Measurements from ENCODE around the gene SPATA1.
"Not testable (repeated sequence)": the region's sequence is repeated elsewhere in the genome, so short reads cannot be mapped to it uniquely, and the experiment has no call there.

SPATA1 gene

DNA sequence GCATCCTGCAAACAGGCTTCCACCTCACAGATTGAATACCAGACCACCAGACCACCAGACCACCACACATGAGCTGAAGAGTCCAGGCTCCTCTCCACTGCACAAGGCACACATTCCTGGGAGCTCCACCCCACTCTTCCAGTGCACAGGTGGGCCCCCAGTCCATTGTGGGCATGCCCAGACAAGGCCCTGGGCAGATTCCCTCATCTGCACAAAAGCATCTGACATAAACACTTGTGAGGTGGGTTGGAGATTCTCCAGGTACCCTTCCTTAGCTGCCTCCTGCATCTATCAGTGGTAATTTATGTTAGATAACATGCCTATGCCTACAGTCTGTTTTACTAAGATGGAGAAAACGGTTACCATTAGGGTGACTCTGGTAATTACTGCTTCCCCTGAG is 79.6 kb downstream of the SPATA1 start:
- H3K27ac Mint-ChIP-seq, result no peak overlapping the region
- no peaks in the 10 kb centered on the region for H3K9me3 Mint-ChIP-seq
- H3K4me1 Mint-ChIP-seq, result no peaks in the 10 kb centered on the region
- CTCF ChIA-PET, result interaction anchor here (1.6 kb wide), 1 partner anchor 11 kb away, joined by 6 read pairs; the partner anchor contains the start of gene CTBS
- no peak for DNase-seq
- no peak overlapping the region for H3K4me3 Mint-ChIP-seq
- no peaks in the 10 kb centered on the region for H3K27me3 Mint-ChIP-seq
- no peaks in the 10 kb centered on the region for H3K36me3 Mint-ChIP-seq

DNA sequence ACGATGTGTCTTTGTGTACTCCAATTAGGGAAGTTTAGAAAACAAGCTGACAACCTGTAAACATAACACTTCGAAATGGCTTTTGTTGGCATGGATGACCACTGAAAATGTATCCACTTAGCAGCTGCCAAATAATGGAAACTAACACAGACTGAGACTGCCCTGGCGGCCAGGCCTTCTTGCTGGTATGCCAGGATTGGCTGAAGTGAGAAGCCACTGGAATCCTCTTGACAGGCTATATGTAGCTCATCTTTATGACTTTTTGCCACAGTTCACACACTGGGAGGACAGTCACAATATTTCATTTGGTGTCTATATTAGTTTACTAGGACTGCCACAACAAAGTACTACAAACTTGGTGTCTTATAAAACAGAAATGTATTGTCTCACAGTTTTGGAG is 80.9 kb downstream of the SPATA1 start:
- Mint-ChIP-seq H3K27me3 (peaks cover 2% of the 10 kb centered on the region), H3K4me3 (no peak overlapping the region), H3K27ac (no peak overlapping the region)

DNA sequence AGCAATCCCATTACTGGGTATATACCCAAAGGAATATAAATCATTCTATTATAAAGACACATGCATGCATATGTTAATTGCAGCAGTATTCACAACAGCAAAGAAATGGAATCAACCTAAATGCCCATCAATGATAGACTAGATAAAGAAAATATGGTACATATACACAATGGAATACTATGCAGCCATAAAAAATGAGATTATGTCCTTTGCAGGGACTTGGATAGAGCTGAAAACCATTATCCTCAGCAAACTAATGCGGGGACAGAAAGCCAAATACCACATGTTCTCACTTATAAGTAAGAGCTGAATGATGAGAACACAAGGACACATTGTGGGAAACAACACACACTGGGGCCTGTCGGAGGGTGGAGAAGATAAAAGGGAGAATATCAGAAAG is 88.8 kb downstream of the SPATA1 start:
- DNase-seq, H3K27me3 Mint-ChIP-seq, H3K9me3 Mint-ChIP-seq, H3K4me1 Mint-ChIP-seq, H3K27ac Mint-ChIP-seq, H3K36me3 Mint-ChIP-seq, H3K4me3 Mint-ChIP-seq, CTCF ChIA-PET: not testable (repeated sequence)

More for the DNA sequence above, 80.9 kb downstream of the SPATA1 start:
- CTCF ChIA-PET, result no interaction called here
- H3K9me3 Mint-ChIP-seq, result no peaks in the 10 kb centered on the region
- no peak for DNase-seq
- H3K4me1 Mint-ChIP-seq, result no peaks in the 10 kb centered on the region
- no peaks in the 10 kb centered on the region for H3K36me3 Mint-ChIP-seq

DNA sequence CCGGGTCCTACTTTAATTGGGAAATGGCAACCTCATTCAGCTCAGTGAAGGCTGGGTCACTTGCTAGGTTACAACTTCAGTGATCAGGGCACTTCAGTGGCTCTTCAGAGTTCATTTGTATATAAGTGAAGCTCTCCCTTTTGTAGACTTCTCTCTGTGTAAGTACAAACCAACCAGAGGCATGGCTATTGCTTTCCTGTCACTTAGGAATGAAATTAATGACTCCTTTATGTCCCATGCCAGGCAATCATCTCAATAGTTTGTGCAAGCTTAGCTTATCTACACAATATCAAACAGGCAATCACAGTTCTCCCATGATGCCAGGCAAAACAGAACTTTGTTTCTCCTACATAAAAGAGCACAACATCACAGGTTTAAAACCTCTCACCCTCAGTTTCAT is 90.8 kb downstream of the SPATA1 start:
- CTCF ChIA-PET, result no interaction called here
- Mint-ChIP-seq H3K27ac (no peak overlapping the region), H3K27me3 (peaks cover 8% of the 10 kb centered on the region), H3K9me3 (no peaks in the 10 kb centered on the region), H3K36me3 (peaks cover 2% of the 10 kb centered on the region), H3K4me3 (no peak overlapping the region), H3K4me1 (peaks cover 7% of the 10 kb centered on the region)
- DNase-seq, result no peak

DNA sequence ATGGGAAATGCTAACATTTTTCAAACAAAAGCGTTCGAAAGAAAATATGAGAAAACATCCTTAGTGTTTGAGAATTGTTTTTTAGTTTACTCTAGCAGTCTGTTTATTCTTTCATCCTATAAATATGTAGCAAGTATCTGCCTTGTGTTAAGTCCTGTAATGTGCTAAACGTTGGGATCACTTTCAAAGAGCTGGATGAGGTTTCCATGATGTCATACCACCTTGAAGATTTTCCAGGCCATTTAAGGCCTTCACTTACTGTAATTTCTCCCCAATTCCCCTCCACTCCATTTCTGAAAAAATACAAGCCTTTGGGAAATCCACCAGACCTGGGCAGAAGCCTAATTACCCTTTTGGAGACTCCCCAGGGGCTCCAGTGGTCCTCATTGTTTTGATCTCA is 92.2 kb downstream of the SPATA1 start:
- H3K27ac Mint-ChIP-seq, result no peak overlapping the region
- DNase-seq, result no peak

DNA sequence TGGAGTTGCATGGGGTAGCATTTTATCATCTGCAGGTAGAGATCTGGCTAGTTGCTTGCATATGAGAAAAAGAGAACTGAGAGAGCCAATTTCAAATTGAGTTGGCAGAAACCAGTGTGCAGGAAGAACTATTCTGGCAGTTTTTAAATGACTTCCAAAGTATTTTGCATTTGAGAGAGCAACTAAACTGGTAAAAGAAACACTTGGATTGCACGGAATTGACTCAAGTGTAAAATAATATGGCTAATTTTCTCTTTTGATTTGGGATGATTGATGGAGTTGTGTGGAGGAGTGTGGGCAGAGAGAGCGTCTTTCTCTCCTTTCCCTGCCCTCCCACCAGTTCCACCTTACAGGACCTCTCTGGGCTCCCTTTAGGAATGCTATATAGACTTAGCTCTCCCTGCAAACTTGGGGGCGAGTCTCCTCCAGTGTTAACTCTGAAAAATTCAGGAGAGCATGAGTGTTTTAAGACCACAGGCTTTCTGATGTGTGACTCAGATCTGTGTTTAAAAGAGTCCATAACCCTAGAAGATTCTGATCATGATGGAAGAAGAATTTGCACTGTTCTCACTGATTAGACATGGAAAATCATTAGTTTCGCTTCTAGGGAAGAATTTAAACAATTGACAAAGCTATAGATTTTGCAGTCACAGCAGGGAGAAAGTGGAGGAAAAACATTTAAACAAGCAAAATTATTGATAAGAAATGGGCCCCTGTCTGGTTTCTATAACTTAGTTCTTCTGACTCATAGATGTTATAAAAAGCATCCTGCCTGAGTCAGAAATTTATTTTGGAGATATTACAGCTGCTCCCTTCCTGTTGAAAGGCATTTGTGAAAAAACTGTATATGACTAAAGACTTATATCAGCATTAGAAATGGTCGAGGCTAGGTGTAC is 92.9 kb downstream of the SPATA1 start:
- no peak for DNase-seq
- H3K4me1 Mint-ChIP-seq, result peaks cover 7% of the 10 kb centered on the region
- peaks cover 2% of the 10 kb centered on the region for H3K36me3 Mint-ChIP-seq
- CTCF ChIA-PET, result interaction anchor here (1.5 to 2.1 kb wide), 2 partner anchors 12 to 21 kb away, joined by 3 to 5 read pairs; no protein-coding TSS in a partner anchor
- H3K9me3 Mint-ChIP-seq, result peaks cover 9% of the 10 kb centered on the region
- no peak overlapping the region for H3K4me3 Mint-ChIP-seq
- H3K27me3 Mint-ChIP-seq, result no peaks in the 10 kb centered on the region
- H3K27ac Mint-ChIP-seq, result no peak overlapping the region

More for the DNA sequence above, 92.2 kb downstream of the SPATA1 start:
- CTCF ChIA-PET, result no interaction called here
- Mint-ChIP-seq H3K27me3 (no peaks in the 10 kb centered on the region), H3K36me3 (peaks cover 2% of the 10 kb centered on the region), H3K4me1 (peaks cover 7% of the 10 kb centered on the region), H3K4me3 (no peak overlapping the region), H3K9me3 (peaks cover 3% of the 10 kb centered on the region)

DNA sequence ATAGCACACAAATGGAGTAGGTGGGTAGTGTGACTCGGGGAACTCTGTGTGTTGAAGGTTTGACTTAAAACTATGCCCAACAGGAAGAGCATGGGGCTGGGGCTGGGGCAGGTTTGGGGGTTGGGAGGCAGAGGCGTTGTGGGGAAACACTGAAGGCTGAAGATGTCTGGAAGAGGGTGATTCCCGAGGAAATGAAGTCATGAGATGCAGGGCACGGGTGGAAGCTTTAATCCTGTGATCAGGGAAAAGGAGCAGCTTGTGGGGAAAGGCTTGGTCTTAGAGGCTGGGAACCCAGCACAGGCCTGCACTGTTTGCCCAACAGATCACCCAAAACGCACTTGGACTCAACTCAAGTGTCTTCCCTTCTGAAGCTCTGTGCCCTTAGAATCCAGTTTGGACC is 94.6 kb downstream of the SPATA1 start:
- Mint-ChIP-seq H3K9me3 (peaks cover 24% of the 10 kb centered on the region), H3K4me1 (peaks cover 7% of the 10 kb centered on the region), H3K36me3 (peaks cover 8% of the 10 kb centered on the region), H3K27me3 (no peaks in the 10 kb centered on the region), H3K4me3 (no peak overlapping the region), H3K27ac (no peak overlapping the region)
- DNase-seq, result no peak
- CTCF ChIA-PET, result interaction anchor here (0.6 to 2.1 kb wide), 3 partner anchors 19 to 189 kb away, joined by 3 to 5 read pairs (median 4); no protein-coding TSS in a partner anchor

DNA sequence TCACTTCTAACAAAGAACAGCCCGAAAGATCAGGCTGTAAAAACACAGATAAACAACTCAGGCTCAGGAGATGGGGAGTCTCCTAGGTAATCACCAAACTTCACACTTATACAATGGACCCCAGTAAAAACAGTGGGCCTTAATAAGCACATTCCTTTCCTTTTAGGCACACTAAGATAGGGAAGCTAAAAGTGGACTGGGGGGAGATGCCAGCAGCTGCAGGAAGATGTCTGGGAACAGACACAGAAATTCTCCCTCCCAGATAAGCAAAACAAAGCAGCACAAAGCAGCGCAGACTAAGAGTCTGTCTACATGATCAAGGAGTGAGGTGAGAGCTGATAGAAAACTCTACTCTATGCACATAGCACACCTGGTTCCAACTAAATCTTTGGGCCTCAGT is 97.0 kb downstream of the SPATA1 start:
- DNase-seq, result no peak
- peaks cover 12% of the 10 kb centered on the region for H3K36me3 Mint-ChIP-seq
- peaks cover 7% of the 10 kb centered on the region for H3K4me1 Mint-ChIP-seq
- no peak overlapping the region for H3K27ac Mint-ChIP-seq
- H3K27me3 Mint-ChIP-seq, result no peaks in the 10 kb centered on the region
- no peak overlapping the region for H3K4me3 Mint-ChIP-seq
- H3K9me3 Mint-ChIP-seq, result peaks cover 31% of the 10 kb centered on the region
- CTCF ChIA-PET, result no interaction called here

DNA sequence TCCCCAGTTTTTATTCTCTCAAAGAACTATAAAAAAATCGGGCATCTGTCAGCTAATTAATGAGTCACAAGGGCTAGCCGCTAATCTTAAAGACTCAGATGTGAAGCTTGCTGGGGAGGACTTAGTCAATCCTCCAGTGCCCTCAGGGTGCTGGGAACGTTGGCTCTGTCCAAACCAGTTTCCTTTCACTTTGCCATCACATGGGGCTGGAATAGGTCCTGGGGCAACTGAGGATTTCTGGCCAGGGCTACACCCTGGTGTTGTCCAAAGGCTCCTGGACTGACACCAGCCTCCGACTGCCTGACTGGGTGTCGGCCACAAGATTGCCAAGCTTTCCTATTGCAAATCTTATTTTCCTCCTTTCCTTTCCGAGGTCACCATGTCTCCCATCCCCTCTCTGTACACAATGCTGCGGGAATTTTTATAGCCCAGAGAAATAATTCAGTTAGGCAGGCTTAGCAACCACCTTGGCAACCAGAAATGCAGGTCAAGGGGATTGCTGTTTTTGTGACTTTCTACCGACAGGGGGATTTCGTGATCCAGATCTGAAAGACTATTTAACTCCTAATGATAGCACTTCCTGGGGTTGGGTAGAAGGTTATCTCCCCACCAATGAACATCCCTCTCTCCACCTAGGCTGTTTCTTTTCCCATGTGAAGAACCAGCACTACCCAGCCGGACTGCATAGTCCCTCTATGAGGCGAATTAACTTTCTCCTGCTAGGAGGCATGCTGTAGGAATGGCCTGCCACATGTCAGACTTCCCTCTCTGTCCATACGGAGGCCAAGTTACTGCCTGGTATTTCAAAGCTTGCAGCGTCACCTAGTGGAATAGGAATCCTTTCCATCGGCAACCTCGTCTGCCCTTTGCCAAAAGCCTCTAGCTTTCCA is 98.0 kb downstream of the SPATA1 start:
- Mint-ChIP-seq H3K27me3 (no peaks in the 10 kb centered on the region), H3K9me3 (peaks cover 31% of the 10 kb centered on the region), H3K4me3 (no peak overlapping the region), H3K4me1 (peaks cover 1% of the 10 kb centered on the region), H3K27ac (no peak overlapping the region), H3K36me3 (peaks cover 12% of the 10 kb centered on the region)
- CTCF ChIA-PET, result no interaction called here
- DNase-seq, result no peak

DNA sequence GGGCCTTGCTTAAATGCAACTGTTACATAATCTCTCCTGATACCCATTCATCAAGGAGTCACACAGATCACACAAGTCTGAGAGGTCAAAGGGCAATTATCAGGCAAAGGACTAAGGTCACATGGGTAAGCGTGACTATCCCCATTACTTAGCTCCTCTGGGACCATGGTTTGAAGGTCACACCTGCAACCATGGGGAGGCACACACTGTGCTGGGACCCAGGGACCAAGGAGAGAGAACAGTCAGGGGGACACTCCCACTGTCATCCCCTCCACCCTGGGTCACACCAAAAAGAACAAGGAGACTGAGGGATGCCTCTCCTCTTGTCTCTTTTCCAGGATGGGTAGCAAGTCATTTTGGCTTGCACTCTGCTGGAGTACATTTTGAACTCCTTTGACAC is 99.0 kb downstream of the SPATA1 start:
- Mint-ChIP-seq H3K36me3 (peaks cover 12% of the 10 kb centered on the region), H3K4me1 (no peaks in the 10 kb centered on the region), H3K9me3 (peaks cover 31% of the 10 kb centered on the region), H3K27ac (no peak overlapping the region), H3K4me3 (no peak overlapping the region), H3K27me3 (no peaks in the 10 kb centered on the region)
- CTCF ChIA-PET, result no interaction called here
- no peak for DNase-seq

DNA sequence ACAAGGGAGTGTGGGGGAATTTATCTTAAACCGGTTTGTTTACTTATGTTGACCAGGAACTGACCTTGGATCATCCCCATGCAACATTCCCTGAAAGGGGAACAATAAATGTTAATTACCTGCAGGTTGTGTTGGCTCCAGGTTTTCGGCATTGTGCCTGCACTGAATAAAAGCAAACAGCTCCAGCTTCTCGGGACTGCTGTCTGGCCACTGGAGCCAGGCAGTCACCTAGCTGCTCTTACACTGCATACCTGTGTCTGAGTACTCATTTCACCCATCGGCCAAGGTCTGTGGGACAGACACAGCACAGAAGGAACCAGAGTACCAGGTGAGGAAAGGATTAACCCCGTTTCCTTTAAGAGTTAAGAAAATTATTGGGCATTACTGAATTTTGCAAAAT is 100.8 kb downstream of the SPATA1 start:
- peaks cover 10% of the 10 kb centered on the region for H3K36me3 Mint-ChIP-seq
- H3K27me3 Mint-ChIP-seq, result no peaks in the 10 kb centered on the region
- no peak overlapping the region for H3K4me3 Mint-ChIP-seq
- DNase-seq, result no peak
- H3K9me3 Mint-ChIP-seq, result peaks cover 41% of the 10 kb centered on the region
- CTCF ChIA-PET, result interaction anchor here (0.6 kb wide), 1 partner anchor 50 kb away, joined by 3 read pairs; no protein-coding TSS in a partner anchor
- peaks cover 3% of the 10 kb centered on the region for H3K4me1 Mint-ChIP-seq
- H3K27ac Mint-ChIP-seq, result no peak overlapping the region

DNA sequence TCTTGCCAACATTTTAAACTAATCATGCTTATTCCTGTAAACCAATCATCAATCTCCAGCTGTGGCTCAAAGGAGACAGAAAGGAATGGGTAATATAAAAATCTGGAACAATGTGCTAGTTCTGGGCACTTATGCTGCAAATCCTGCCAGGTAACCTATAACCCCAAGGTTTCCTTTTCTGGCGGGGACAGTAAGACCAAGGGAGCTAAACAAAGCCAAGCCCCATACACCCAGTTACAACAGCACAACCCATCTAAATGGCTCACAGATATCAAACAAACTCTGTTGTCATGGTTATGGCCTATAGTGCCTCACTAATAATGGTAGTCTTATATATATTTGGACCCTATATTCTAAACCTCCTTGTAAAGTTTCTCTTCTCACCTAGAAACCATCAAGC is 104.9 kb downstream of the SPATA1 start:
- Mint-ChIP-seq H3K27ac (no peak overlapping the region), H3K4me1 (peaks cover 3% of the 10 kb centered on the region)

DNA sequence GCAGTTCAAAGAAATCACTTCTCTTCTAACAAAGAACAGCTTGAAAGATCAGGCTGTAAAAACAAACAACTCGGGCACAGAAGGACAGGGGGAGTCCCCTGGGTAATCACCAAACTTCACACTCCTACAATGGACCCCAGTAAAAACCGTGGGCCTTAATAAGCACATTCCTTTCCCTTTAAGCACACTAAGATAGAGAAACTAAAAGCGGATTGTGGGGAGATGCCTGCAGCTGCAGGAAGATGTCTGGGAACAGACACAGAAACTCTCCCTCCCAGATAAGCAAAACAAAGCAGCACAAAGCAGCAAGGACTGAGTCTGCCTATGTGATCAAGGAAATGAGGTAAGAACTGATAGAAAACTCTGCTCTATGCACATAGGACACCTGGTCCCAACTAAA is 105.6 kb downstream of the SPATA1 start:
- no peak for DNase-seq

More for the DNA sequence above, 104.9 kb downstream of the SPATA1 start:
- Mint-ChIP-seq H3K9me3 (peaks cover 34% of the 10 kb centered on the region), H3K36me3 (peaks cover 4% of the 10 kb centered on the region), H3K27me3 (no peaks in the 10 kb centered on the region), H3K4me3 (no peak overlapping the region)
- DNase-seq, result no peak
- CTCF ChIA-PET, result interaction anchor here (0.9 kb wide), 1 partner anchor 11 kb away, joined by 3 read pairs; no protein-coding TSS in a partner anchor

DNA sequence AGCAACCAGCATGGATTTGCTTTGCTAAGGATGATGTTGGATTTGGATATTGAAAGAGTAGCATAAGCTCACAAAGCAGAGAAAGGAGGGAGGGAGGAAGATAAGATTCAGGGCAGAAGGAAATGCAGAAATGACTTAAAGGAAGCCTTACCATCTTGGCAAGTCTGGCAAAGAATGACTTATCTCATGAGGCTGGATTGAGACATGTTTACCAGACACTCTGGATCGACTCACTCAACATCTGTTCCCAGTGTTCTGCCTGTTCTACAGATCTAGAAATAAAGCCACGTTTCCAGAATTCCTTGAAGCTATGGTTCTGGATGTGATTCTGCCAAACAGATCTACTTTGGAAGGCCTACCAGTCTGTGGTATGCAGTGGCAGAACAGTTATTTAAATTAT is 106.8 kb downstream of the SPATA1 start:
- DNase-seq, result no peak
- Mint-ChIP-seq H3K36me3 (no peaks in the 10 kb centered on the region), H3K4me1 (peaks cover 3% of the 10 kb centered on the region), H3K4me3 (no peak overlapping the region), H3K9me3 (peaks cover 30% of the 10 kb centered on the region), H3K27ac (no peak overlapping the region), H3K27me3 (no peaks in the 10 kb centered on the region)
- CTCF ChIA-PET, result no interaction called here

More for the DNA sequence above, 105.6 kb downstream of the SPATA1 start:
- Mint-ChIP-seq H3K4me3 (no peak overlapping the region), H3K9me3 (peaks cover 30% of the 10 kb centered on the region), H3K27ac (no peak overlapping the region), H3K4me1 (peaks cover 3% of the 10 kb centered on the region), H3K36me3 (peaks cover under 1% of the 10 kb centered on the region), H3K27me3 (no peaks in the 10 kb centered on the region)
- CTCF ChIA-PET, result interaction anchor here (0.9 kb wide), 1 partner anchor 12 kb away, joined by 3 read pairs; no protein-coding TSS in a partner anchor

All from activated naive CD4-positive, alpha-beta T cell treated with anti-CD3 and anti-CD28 coated beads, Interleukin-2, amount 10 ng/mL, durations not matched to agents 7 days and 5 days (primary cell).